Measurements from ENCODE around the gene BCDIN3D. TPM values are rescaled to one million over a fixed set of nuclear protein-coding genes. Genes with fewer than 3 reads are reported as not detected.

The BCDIN3D gene
- total and polyA plus RNA-seq, 10 of the 15 experiments (the other 5 are each of a cell fraction or from before 2014, with no cell fraction given), result 3.7 to 7.2 (median 6.4) TPM

DNA sequence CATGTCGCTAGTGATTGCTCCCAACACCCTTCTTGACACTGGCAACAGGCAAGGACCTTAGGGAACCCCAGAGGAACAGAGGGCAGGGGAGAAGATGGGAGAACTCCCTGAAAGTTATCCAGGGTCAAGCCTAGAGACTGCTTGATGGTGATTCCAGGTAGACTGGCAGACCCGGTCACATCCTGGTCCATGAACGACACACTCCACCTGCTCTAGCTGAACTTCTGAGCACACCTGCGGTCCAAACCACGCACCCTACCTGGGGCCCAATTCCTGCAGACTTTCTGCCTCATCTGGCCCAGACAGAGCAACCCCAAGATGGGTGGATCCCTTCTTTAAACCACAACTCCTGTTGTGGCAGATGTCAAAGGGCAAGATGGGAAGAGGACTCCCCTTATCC lies 48.9 kb downstream of the BCDIN3D start:
- POLR2A ChIA-PET, result no interaction called here
- 63% methylated on average over 5 of the region's 5 CpGs for WGBS (ENCODE audit: insufficient coverage, insufficient replicate concordance, low lambda C conversion rate, missing lambda C conversion rate)

More for the DNA sequence above, 48.9 kb downstream of the BCDIN3D start:
- Histone ChIP-seq H3K4me3 (no peak overlapping the region), H3K27ac (ENCODE audit: control insufficient read depth, insufficient read depth) (no peak overlapping the region), H3K4me2 (ENCODE audit: control insufficient read depth, insufficient read depth) (no peak overlapping the region), H3K4me1 (ENCODE audit: control insufficient read depth, insufficient read depth, low read length) (no peaks in the 10 kb centered on the region), H3K79me2 (ENCODE audit: control insufficient read depth, insufficient read depth, low read length) (no peaks in the 10 kb centered on the region), H2AFZ (ENCODE audit: control insufficient read depth, low read depth, low read length) (no peak overlapping the region), H3K27me3 (replicated peaks in 1 of 2; ENCODE audit: control insufficient read depth in 2 of 2, insufficient read depth in 2 of 2, low read length in 1 of 2) (no peaks in the 10 kb centered on the region), H3K9me3 (replicated peaks; ENCODE audit: control insufficient read depth, insufficient read depth, low read length) (no peaks in the 10 kb centered on the region), H4K20me1 (ENCODE audit: control insufficient read depth, insufficient read depth) (no peaks in the 10 kb centered on the region), H3K9ac (ENCODE audit: control insufficient read depth, insufficient read depth, low read length) (no peak overlapping the region), H3K36me3 (ENCODE audit: control insufficient read depth in 2 of 2, insufficient read depth in 2 of 2, low read length in 1 of 2) (peaks cover 0 to 3% of the 10 kb centered on the region in 2 experiments; a peak in 2 of 4 replicates)
- TF ChIP-seq POLR2A (IDR thresholded peaks at IDR 0.05; ENCODE audit: low read depth, low read length), result peak; percentile 46; the same call in 1 of the 2 replicates
- TF ChIP-seq RELB (IDR thresholded peaks at IDR 0.05; ENCODE audit: low read depth), result no peak
- no peak for TF ChIP-seq PML (IDR thresholded peaks at IDR 0.05; ENCODE audit: low read length)
- TF ChIP-seq, protein P1, sequence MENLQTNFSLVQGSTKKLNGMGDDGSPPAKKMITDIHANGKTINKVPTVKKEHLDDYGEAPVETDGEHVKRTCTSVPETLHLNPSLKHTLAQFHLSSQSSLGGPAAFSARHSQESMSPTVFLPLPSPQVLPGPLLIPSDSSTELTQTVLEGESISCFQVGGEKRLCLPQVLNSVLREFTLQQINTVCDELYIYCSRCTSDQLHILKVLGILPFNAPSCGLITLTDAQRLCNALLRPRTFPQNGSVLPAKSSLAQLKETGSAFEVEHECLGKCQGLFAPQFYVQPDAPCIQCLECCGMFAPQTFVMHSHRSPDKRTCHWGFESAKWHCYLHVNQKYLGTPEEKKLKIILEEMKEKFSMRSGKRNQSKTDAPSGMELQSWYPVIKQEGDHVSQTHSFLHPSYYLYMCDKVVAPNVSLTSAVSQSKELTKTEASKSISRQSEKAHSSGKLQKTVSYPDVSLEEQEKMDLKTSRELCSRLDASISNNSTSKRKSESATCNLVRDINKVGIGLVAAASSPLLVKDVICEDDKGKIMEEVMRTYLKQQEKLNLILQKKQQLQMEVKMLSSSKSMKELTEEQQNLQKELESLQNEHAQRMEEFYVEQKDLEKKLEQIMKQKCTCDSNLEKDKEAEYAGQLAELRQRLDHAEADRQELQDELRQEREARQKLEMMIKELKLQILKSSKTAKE (IDR thresholded peaks at IDR 0.05; ENCODE audit: low read depth, poor library complexity, severe bottlenecking), result no peak
- TF ChIP-seq ZBTB4 (CRISPR knock-in tag; IDR thresholded peaks at IDR 0.05), result no peak
- no peak for TF ChIP-seq TCF3 (IDR thresholded peaks at IDR 0.05; ENCODE audit: borderline replicate concordance, insufficient read depth, low read depth, low read length)
- no peak for TF ChIP-seq KDM1A (IDR thresholded peaks at IDR 0.05; ENCODE audit: borderline replicate concordance)
- no peak for TF ChIP-seq CBFB (IDR thresholded peaks at IDR 0.05; ENCODE audit: low read depth)
- in situ Hi-C loops (cut with MboI), result no loop called here
- RAD21 ChIA-PET (ENCODE audit: unreplicated experiment), result no interaction called here
- DNase-seq (ENCODE audit: low read depth, low spot score), result no peak
- ATAC-seq, result no peak
- SMC1A ChIA-PET (ENCODE audit: uncharacterized antibody, unreplicated experiment), result no interaction called here
- intact Hi-C loops (cut with micrococcal nuclease; ENCODE audit: unreplicated experiment), result no loop called here
- FAIRE-seq, result no peak
- CTCF ChIA-PET, result no interaction called here
- no TSS peak for BruUV-seq (replicated peaks)
